Measurements from ENCODE around the gene TLR4.

DNA sequence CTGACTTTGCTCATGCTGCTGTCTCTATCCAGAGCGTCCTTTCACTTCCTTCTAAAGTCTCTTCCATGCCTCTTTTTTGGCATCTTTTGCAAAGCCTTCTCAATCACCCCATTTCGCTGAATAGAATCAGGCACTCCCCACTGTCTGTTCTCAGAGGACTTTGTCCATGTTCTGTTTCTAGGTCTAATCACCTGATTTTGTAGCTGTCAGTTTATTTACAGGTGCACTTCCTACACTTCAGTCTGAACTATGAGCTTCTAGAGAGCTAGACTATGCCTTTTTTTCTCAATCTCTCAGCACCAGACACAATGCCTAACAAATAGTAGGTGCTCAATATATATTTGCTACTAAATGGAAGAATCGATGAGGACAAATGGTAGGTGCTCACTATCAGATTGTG lies 29.9 kb downstream of the TLR4 start:
- TF ChIP-seq, protein P1, sequence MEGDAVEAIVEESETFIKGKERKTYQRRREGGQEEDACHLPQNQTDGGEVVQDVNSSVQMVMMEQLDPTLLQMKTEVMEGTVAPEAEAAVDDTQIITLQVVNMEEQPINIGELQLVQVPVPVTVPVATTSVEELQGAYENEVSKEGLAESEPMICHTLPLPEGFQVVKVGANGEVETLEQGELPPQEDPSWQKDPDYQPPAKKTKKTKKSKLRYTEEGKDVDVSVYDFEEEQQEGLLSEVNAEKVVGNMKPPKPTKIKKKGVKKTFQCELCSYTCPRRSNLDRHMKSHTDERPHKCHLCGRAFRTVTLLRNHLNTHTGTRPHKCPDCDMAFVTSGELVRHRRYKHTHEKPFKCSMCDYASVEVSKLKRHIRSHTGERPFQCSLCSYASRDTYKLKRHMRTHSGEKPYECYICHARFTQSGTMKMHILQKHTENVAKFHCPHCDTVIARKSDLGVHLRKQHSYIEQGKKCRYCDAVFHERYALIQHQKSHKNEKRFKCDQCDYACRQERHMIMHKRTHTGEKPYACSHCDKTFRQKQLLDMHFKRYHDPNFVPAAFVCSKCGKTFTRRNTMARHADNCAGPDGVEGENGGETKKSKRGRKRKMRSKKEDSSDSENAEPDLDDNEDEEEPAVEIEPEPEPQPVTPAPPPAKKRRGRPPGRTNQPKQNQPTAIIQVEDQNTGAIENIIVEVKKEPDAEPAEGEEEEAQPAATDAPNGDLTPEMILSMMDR (IDR thresholded peaks at IDR 0.05) = no peak
- no peak for TF ChIP-seq POLR2A (IDR thresholded peaks at IDR 0.05)
